ENCODE results near the gene BUD23.
"Not testable (repeated sequence)": the region's sequence is repeated elsewhere in the genome, so short reads cannot be mapped to it uniquely, and the experiment has no call there.

The BUD23 gene

GRCh38 chr7:73701357-73701995 is 18.1 kb downstream of the BUD23 start:
- peak; percentile 80 for DNase-seq (ENCODE audit: low spot score)

GRCh38 chr7:73702226-73702625 is 18.8 kb downstream of the BUD23 start:
- DNase-seq (ENCODE audit: low spot score) = no peak

DNA sequence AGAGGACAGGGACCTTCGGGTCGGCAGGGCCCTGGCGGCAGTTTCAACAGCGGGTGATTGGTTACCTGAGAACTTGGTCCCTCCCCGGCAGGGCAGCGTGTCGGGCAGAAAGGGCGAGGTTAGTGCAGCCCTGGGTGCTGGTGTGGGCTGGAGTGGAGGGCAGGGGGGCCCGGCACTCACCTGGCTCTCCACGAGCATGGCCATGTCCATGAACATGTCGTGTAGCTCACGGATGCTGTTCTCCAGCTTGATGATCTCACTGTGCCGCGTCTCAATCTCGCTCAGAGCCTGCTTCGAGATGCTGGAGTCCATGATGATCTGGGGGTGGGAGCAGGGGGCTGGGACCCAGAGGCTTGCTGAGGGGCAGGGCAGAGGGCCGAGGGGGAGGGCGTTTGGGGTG is 19.3 kb downstream of the BUD23 start:
- DNase-seq (ENCODE audit: low spot score) = no peak

DNA sequence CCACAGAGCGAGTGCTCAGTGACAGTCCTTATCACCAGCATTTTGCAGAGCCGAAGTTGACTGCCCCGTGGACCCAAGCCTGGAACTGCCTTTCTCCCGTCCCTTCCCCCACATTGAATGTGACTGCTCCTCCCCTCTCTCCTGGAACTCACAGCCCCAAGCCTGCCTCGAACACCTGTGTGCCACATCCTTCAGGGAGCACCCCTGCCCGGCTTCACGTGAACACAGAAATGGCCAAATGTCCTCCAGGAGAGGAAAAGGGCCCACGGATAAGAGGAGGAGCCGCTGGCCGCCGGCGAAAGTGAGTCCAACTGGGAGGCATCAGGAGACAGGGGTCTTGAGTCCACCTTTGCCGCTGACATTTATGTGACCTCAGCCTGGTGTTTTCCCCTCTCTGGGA is 19.8 kb downstream of the BUD23 start:
- DNase-seq (ENCODE audit: low spot score) = no peak

- DNase-seq (ENCODE audit: low spot score) = no peak
These were observed 20.6 kb downstream of the BUD23 start for GRCh38 chr7:73703757-73704639.

GRCh38 chr7:73704640-73705550 is 21.5 kb downstream of the BUD23 start:
- DNase-seq (ENCODE audit: low spot score) = no peak

DNA sequence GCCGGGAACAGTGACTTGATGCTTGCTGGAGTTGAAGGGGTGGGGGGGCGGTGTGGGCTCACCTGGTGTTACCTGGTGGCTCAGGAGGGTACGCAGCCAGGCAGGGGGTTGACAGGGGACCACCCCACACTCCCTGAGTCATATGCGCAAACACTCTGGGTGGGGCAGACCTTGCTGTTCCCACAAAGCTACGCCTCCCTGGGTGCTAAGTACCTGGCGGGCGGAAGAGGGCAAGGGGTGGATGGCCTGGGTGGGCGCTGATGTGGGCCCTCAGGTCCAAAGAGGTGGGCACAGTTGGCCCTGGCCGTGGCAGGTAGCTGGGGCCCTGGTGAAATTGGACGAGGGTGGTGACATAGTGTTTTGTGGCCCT is 22.1 kb downstream of the BUD23 start:
- DNase-seq (ENCODE audit: low spot score) = no peak

GRCh38 chr7:73706126-73707044 is 23.0 kb downstream of the BUD23 start:
- no peak for DNase-seq (ENCODE audit: low spot score)

- no peak for DNase-seq (ENCODE audit: low spot score)
These were observed 23.7 kb downstream of the BUD23 start for GRCh38 chr7:73707045-73707631.

- no peak for DNase-seq (ENCODE audit: low spot score)
These were observed 25.7 kb downstream of the BUD23 start for GRCh38 chr7:73708961-73709549.

- DNase-seq (ENCODE audit: low spot score) = no peak
These were observed 29.4 kb downstream of the BUD23 start for GRCh38 chr7:73712773-73713172.

DNA sequence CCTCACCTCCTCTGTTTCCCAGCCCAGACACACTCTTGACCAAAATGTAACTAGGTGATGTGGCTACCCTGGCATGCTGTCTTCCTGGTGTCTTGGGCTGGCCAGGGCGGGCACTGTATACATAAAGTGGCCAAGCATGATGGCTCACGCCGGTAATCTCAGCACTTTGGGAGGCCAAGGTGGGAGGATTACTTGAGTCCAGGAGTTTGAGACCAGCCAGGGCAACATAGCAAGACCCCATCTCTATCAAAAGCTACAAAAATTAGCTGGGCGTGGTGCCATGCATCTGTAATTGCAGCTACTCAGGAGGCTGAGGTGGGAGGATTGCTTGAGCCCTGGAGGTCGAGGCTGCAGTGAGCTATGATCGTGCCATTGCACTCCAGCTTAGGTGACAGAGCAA is 29.9 kb downstream of the BUD23 start:
- DNase-seq (ENCODE audit: low spot score) = not testable (repeated sequence)

DNA sequence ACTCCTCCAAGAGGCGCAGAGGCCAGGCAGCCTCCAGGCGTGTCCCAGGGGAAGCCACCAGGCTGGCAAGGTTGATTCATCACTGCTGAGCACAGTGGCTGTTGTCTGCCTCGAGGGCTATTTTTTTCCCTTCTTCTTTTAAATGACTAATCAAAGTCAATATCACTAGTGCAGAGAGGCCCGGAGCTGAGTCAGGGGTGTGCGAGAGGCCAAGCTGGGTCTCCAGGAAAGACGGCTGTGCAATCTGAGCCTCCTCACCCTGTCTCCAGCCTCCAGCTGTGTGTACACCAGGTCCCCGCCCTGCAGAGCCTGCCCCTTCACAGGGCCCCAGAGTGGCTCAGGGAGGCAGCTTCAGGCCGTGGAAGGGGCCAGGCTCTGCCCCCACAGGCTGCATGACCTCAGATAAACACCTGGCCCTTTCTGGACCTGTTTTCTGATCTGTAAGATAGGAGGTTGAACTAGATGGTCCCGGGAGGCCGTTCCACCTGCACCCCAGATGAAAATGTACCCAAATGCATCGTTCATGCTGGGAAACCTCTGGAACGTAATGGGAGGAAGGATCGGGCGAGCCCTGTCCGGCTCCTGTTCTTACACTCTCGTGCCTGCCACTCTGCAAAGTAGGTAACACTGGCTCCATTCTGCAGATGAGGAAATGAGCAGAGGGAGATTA is 32.4 kb downstream of the BUD23 start:
- peak; percentile 88 for DNase-seq (ENCODE audit: low spot score)

GRCh38 chr7:73716318-73716890 is 33.0 kb downstream of the BUD23 start:
- no peak for DNase-seq (ENCODE audit: low spot score)

GRCh38 chr7:73717025-73717807 is 33.8 kb downstream of the BUD23 start:
- no peak for DNase-seq (ENCODE audit: low spot score)

DNA sequence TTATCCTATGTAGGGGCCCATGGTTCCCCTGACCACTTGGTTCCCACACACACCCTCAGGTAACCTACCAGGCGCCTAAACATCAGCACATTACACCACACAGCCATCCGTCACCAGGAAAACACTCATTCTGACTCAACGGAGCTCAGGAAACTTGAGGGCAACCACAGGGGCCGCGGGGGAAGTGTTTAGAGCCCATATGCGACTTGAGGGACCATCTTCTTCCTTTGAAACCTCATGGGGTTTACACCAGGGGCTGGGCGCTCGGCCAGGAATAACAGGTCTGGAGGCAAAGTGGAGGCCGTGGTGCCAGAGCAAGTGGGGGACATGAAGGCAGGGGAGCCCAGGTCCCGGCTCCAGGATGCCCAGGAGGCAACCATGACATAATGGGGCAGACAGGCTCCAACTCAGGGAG is 34.6 kb downstream of the BUD23 start:
- DNase-seq (ENCODE audit: low spot score) = no peak

- DNase-seq (ENCODE audit: low spot score) = no peak
These were observed 35.1 kb downstream of the BUD23 start for GRCh38 chr7:73718438-73718881.

GRCh38 chr7:73718905-73719805 is 35.8 kb downstream of the BUD23 start, which contains the start of gene STX1A:
TSS of gene STX1A (minus strand) at chr7:73719669. CDS start at chr7:73719631, 38 bp downstream.
- DNase-seq (ENCODE audit: low spot score) = peak; percentile 85
